Muscle layer of duodenum (tissue), 2 donors: Measurements from ENCODE around the gene GLYATL3.

Experiments used
- H3K27ac ChIP-seq: one replicate; pipeline ENCODE4 v1.7.0; 2013; ENCODE audit warnings: mild to moderate bottlenecking, low read length
- H3K27me3 ChIP-seq: one replicate; pipeline ENCODE4 v1.7.0; 2013; ENCODE audit warnings: low read depth, mild to moderate bottlenecking, control low read depth, low read length
- H3K36me3 ChIP-seq, 2 donors: one replicate each; pipeline ENCODE4 v1.7.0; 2013; ENCODE audit warnings: low read length in 2 of 2, control low read depth in 1 of 2, mild to moderate bottlenecking in 1 of 2; ENCODE audit not compliant: insufficient read depth in 2 of 2, control insufficient read depth in 1 of 2
- H3K4me1 ChIP-seq, 2 donors: one replicate each; pipeline ENCODE4 v1.7.0; 2013; ENCODE audit warnings: low read length in 2 of 2, mild to moderate bottlenecking in 2 of 2, control low read depth in 1 of 2, moderate library complexity in 1 of 2; ENCODE audit not compliant: insufficient read depth in 2 of 2, control insufficient read depth in 1 of 2
- H3K4me3 ChIP-seq, 2 donors: one replicate each; pipeline ENCODE4 v1.7.0; 2013; ENCODE audit warnings: low read length in 2 of 2, low read depth in 1 of 2, mild to moderate bottlenecking in 1 of 2
- H3K9me3 ChIP-seq, 2 donors: one replicate each; pipeline ENCODE4 v1.7.0; 2013; ENCODE audit warnings: low read length in 2 of 2, control low read depth in 1 of 2, mild to moderate bottlenecking in 1 of 2; ENCODE audit not compliant: control insufficient read depth in 1 of 2
- donor health status: healthy.

GLYATL3 gene

GRCh38 chr6:49565261-49565660 is 65.5 kb downstream of the GLYATL3 start:
- no peaks in the 10 kb centered on the region for H3K4me1 ChIP-seq
- no peak overlapping the region for H3K4me3 ChIP-seq
- H3K27me3 ChIP-seq = no peaks in the 10 kb centered on the region
- no peaks in the 10 kb centered on the region for H3K9me3 ChIP-seq
- no peaks in the 10 kb centered on the region for H3K36me3 ChIP-seq
- no peak overlapping the region for H3K27ac ChIP-seq

- no peaks in the 10 kb centered on the region for H3K27me3 ChIP-seq
- H3K4me1 ChIP-seq = no peaks in the 10 kb centered on the region
- H3K9me3 ChIP-seq = no peaks in the 10 kb centered on the region
- no peak overlapping the region for H3K27ac ChIP-seq
- H3K4me3 ChIP-seq = no peak overlapping the region
- H3K36me3 ChIP-seq = no peaks in the 10 kb centered on the region
These were observed 66.1 kb downstream of the GLYATL3 start for GRCh38 chr6:49565855-49566254.

- no peaks in the 10 kb centered on the region for H3K9me3 ChIP-seq
- H3K4me3 ChIP-seq = no peak overlapping the region
- H3K27ac ChIP-seq = no peak overlapping the region
- no peaks in the 10 kb centered on the region for H3K36me3 ChIP-seq
- no peaks in the 10 kb centered on the region for H3K4me1 ChIP-seq
- no peaks in the 10 kb centered on the region for H3K27me3 ChIP-seq
These were observed 70.9 kb downstream of the GLYATL3 start for GRCh38 chr6:49570474-49571079.

GRCh38 chr6:49576618-49577017 is 76.9 kb downstream of the GLYATL3 start:
- Histone ChIP-seq H3K4me1 (no peaks in the 10 kb centered on the region), H3K36me3 (no peaks in the 10 kb centered on the region), H3K9me3 (no peaks in the 10 kb centered on the region)

More at GRCh38 chr6:49576618-49577017, 76.9 kb downstream of the GLYATL3 start:
- Histone ChIP-seq H3K27ac (no peak overlapping the region), H3K4me3 (no peak overlapping the region), H3K27me3 (no peaks in the 10 kb centered on the region)
